Pulmonary artery endothelial cell (primary cell): ENCODE measurements around the gene ZNF451. TPM values are rescaled to one million over a fixed set of nuclear protein-coding genes. Genes with fewer than 3 reads are reported as not detected.

Experiments
- DNase-seq: peaks from one replicate; pipeline ENCODE4 v3.0.0-alpha.2; 2011; ENCODE audit warnings: low read depth, low spot score
- total RNA-seq: library from RNA; depleted of rRNA; stranded (reverse); fragments of >200 nt; gene quantifications from 2 replicates; pipeline ENCODE4 v1.2.3, GENCODE V29; 2014

ZNF451 gene
- total RNA-seq, 1 donor from 2014 or later = 54.4 TPM

DNA sequence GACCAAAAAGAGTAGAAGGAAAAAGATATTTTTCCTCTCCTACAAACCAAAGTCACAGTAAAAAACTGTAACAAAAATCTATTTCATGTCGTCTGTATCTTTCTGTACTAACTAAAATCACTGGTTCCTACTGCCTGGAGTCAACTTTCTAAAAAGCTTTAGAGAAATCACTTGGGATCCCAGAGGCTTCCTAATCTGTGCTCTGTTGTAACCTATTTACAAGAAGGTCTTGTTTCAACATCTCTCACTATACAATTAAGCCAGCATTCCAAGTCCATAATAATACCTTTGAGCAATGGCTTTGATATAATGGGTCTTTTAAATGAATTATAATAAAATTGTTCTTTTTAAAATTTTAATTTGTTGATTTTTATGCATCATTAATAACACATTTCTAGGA, 111.7 kb downstream of the ZNF451 start:
- no peak for DNase-seq

DNA sequence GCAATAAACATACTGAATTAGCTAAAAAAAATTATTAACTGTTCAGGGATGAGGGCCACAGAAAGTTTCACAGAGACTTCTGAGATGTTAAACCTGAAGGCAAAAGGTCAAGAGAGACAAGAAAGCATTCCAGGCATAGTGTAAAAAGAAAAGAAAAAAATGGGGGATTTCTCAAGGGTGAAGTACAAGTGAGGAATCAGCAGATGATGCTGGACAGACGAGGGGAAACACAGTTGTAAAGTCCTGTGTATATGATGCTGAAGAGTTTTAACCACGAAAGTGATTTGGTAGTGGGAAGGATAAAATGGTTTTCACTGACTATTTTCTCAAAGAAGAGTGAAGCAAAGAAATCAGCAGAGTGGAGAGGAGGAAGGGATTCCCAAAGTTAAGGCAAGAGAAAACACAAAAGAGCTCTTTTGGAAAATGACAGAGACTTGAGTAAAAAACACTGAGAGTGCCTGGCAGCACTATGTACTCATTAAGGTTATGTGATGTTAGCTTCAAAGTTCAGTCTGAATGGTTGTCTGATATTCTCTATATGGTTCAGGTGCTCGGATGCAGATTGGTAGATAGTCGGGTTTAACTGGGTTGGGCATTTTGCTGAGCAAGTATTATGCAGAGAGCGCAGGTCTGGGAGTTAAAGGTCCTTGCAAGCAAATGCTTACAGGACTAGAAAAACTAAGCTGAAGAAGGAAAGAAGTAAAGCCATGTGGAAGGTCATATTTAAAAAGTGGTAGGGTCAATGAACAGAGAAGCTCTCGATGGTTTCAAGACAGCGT, 115.8 kb downstream of the ZNF451 start:
- DNase-seq = no peak

DNA sequence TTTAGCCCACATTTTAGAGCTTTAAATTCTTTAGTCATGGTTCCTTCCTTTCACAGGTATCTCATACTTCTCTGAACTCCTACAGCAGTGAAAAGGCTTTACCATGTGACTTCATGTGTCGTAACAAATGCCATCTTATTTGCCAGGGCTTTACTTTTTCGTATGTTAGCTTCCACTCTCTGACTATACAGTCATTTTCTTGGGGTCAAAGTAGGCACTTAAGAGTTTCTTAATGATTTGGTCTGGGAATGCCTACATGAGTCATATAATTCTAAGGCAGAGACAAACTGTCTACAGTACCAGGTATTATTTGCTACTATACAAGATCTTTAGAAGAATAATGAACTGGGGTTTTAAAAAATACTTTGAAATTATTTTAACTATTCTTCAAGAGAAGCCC, 117.2 kb downstream of the ZNF451 start:
- DNase-seq = no peak

DNA sequence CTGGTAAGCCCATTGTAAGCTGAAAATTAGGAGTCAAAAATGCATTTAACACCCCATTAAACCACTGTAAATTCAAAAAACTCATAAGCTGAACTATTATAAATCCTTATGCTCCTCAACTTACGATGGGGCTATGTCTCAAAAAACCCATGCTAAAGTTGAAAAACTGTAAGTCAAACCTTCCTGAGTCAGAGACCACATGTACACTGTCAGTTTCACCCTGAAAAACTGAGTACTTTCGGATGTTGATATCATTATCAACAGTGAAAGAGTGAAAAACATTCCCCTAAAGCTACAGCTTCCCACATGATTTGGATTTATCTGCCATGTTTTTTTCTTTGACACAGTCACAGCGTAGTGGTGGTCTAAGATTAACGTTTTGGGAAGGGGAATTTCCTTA, 117.9 kb downstream of the ZNF451 start:
- no peak for DNase-seq

DNA sequence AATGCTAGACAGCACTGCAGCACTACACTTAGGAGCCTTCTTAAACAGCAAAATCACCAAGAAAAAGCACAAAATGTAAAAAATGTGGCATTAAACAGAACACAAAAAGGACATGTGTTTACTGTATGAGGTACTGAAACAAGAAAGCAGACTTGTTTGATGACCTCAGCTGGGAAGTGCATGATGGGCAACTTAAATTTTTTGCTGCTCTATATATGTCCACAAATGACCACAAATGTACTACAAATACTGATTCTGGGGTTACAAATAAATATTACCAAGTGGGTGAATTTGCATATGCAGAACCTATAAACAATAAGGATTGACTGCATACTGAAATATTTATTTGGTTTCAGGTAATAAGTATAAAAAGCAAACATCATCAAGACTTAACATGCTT, 119.0 kb downstream of the ZNF451 start:
- DNase-seq = no peak

DNA sequence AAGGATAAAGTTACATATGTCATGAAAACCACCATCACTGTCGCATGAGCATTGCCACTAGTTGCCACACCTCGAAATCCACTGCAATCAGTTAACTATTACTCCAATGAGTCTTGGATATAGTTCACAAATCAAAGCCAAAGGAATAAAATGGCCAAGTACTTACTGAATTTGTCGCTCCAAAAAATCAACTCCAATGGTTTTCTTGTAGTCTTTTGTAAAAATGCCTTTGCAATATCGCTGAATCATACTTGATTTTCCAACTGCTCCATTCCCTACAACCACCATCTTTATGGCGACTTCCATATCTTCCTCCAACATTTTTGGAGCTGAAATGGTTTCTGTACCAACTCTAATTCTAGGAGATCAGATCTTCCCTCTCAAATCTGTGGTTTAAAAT, 120.1 kb downstream of the ZNF451 start:
- DNase-seq = no peak

DNA sequence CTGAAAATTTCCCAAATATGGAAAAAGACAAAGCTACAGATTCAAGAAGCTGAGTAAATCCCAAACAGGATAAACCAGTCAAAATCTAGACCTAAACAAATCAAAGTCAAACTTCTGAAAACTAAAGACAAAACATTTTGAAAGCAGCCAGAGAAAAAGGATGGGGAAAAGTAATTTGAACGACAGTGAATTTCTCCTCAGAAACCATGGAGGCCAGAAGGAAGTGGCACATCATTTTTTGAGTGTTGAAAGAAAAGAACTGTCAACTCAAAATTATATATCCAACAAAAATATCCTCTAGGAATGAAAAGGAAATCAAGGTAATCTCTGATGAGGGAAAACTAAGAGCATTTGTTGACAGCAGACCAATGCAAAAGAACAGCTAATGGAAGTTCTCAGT, 125.3 kb downstream of the ZNF451 start:
- DNase-seq = no peak

DNA sequence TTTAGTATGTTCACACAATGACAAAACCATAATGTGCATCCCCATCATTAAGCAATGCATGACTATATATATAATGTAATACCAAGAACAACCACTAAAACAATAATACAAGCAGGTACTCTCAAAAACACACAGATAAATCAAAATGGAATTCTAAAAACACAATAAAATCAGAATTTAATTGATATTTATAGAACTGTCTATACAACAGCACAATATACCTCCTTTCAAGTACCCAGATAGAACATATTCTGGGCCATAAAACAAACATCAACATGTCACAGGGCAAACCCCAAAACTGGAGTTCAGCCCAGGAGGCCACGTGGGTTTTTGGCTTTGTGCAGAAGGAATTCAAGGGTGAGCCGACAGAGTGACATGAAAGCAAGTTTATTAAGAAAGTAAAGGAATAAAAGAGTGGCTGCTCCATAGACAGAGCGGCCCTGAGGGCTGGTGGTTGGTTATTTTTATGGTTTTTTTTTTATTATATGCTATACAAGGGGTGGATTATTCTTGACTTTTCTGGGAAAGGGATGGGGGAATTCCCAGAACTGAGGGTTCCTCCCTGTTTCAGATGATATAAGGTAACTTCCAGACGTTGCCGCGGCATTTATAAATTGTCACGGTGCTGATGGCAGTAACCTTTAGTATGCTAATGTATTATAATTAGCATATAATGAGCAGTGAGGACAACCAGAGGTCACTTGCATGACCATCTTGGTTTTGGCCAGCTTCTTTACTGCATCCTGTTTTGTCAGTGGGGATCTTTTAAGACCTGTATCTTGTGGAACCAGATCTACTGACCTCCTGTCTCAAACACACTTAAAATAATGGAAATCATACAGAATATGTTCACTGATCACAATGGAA, 126.5 kb downstream of the ZNF451 start:
- DNase-seq = no peak

DNA sequence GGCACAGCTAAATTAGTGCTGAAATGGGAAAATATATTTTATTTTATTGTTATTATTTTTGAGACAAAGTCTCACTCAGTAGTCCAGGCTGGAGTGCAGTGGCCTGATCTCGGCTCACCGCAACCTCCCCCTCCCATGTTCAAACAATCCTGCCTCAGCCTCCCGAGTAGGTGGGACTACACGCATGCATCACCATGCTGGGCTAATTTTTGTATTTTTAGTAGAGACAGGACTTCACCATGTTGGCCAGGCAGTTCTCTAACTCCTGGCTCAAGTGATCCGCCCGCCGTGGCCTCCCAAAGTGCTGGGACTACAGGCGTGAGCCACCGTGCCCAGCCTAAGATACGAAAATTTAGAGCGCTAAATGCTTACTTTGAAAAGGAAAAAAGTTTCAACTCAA, 127.3 kb downstream of the ZNF451 start:
- no peak for DNase-seq

Other genes starting within 250 kb of the ZNF451 start
- 1.2 and 1.8 TPM in 2 replicates for gene BEND6, start 135.1 kb upstream of the ZNF451 start, total RNA-seq
- gene KIAA1586, start 43.5 kb upstream of the ZNF451 start, total RNA-seq = 13.1 and 18.5 TPM in 2 replicates
- 4.0 and 12.2 TPM in 2 replicates for gene BAG2, start 82.1 kb downstream of the ZNF451 start, total RNA-seq
- gene RAB23, start 132.1 kb downstream of the ZNF451 start, total RNA-seq = 16.5 and 16.8 TPM in 2 replicates
- gene PRIM2, start 227.4 kb downstream of the ZNF451 start, total RNA-seq = 22.0 and 37.0 TPM in 2 replicates